GM12878 (cell line): ENCODE data around the gene VPS8. TPM values are rescaled to one million over a fixed set of nuclear protein-coding genes. Genes with fewer than 3 reads are reported as not detected.

ENCODE experiments used
- ATAC-seq: fragments of 200-7000 bp; cut with Tn5 transposase; 3 replicates; pipeline ENCODE4 v1.9.1; 2020; ENCODE audit warnings: mild to moderate bottlenecking, moderate library complexity
- BruUV-seq: library from RNA; stranded (reverse); fragments of 400-500 nt; replicated peaks from 2 replicates; lab custom pipeline; 2021; lab: Mats Ljungman, UMichigan
- CTCF ChIA-PET: fragments of 300-600 bp; sonication (Branson Sonifier 250); formaldehyde crosslinking; extraction: SDS; loops from one replicate; lab custom pipeline; 2021; ENCODE audit warnings: inconsistent platforms; lab: Yijun Ruan, JAX
- POLR2A ChIA-PET: fragments of 350-600 bp; formaldehyde crosslinking; extraction: SDS; loops from one replicate; lab custom pipeline; 2021; ENCODE audit warnings: inconsistent platforms; lab: Charles Lee
- RAD21 ChIA-PET: fragments of 300-600 bp; sonication (Branson Sonifier 250); formaldehyde crosslinking; loops from one replicate; lab custom pipeline; 2023; ENCODE audit warnings: antibody characterized with exemption; ENCODE audit not compliant: unreplicated experiment; lab: Charles Lee
- SMC1A ChIA-PET: fragments of 300-600 bp; sonication (Branson Sonifier 250); formaldehyde crosslinking; loops from one replicate; lab custom pipeline; 2023; ENCODE audit not compliant: unreplicated experiment, uncharacterized antibody; lab: Charles Lee
- DNase-seq: peaks from one replicate; pipeline ENCODE4 v3.0.0-alpha.2; 2011; ENCODE audit warnings: low read depth, low spot score
- FAIRE-seq: peaks from 3 replicates; lab custom pipeline; 2011; peaks lifted over from hg19 to GRCh38; lab: Jason Lieb, UNC
- H2AFZ ChIP-seq: 2 replicates; pipeline ENCODE4 v1.6.0; 2011; ENCODE audit warnings: low read depth, low read length, control low read depth; ENCODE audit not compliant: control insufficient read depth
- H3K27ac ChIP-seq: 2 replicates; pipeline ENCODE4 v1.5.1; 2011; ENCODE audit warnings: control low read depth; ENCODE audit not compliant: control insufficient read depth, insufficient read depth
- H3K27me3 ChIP-seq, 2 experiments: replicated peaks in 1 of 2; 2 replicates each; pipeline versions ENCODE4 v1.6.0 to v1.6.1; 2011; ENCODE audit warnings: low read length in 1 of 2; ENCODE audit not compliant: control insufficient read depth in 2 of 2, insufficient read depth in 2 of 2
- H3K36me3 ChIP-seq, 2 experiments: 2 replicates each; pipeline ENCODE4 v1.5.1; 2011; ENCODE audit warnings: low read length in 1 of 2; ENCODE audit not compliant: control insufficient read depth in 2 of 2, insufficient read depth in 2 of 2
- H3K4me1 ChIP-seq: 2 replicates; pipeline ENCODE4 v1.6.1; 2011; ENCODE audit warnings: mild to moderate bottlenecking, low read length, moderate library complexity, mixed read lengths; ENCODE audit not compliant: control insufficient read depth, insufficient read depth
- H3K4me2 ChIP-seq: 2 replicates; pipeline ENCODE4 v1.6.0; 2011; ENCODE audit warnings: control low read depth; ENCODE audit not compliant: control insufficient read depth, insufficient read depth
- H3K4me3 ChIP-seq: fragments of 200-600 bp; sonication (generic); 2 replicates; pipeline ENCODE4 v1.5.1; 2016
- H3K79me2 ChIP-seq: 2 replicates; pipeline ENCODE4 v1.6.0; 2011; ENCODE audit warnings: low read length; ENCODE audit not compliant: control insufficient read depth, insufficient read depth
- H3K9ac ChIP-seq: 2 replicates; pipeline ENCODE4 v1.8.0; 2011; ENCODE audit warnings: low read length, control low read depth, mixed read lengths; ENCODE audit not compliant: control insufficient read depth, insufficient read depth
- H3K9me3 ChIP-seq: replicated peaks from 3 replicates; pipeline ENCODE4 v1.5.1; 2011; ENCODE audit warnings: mild to moderate bottlenecking, low read length; ENCODE audit not compliant: control insufficient read depth, insufficient read depth
- H4K20me1 ChIP-seq: 2 replicates; pipeline ENCODE4 v1.6.0; 2011; ENCODE audit not compliant: control insufficient read depth, insufficient read depth
- ATF7 ChIP-seq: fragments of 450-650 bp; IDR thresholded peaks from 2 replicates; pipeline ENCODE4 v1.6.1; 2016; ENCODE audit warnings: low read depth, mild to moderate bottlenecking
- EED ChIP-seq: sonication (generic); IDR thresholded peaks from 2 replicates; pipeline ENCODE4 v1.6.1; 2016; ENCODE audit warnings: antibody characterized with exemption, low read depth
- KDM1A ChIP-seq: fragments of 200-600 bp; sonication (generic); IDR thresholded peaks from 2 replicates; pipeline ENCODE4 v1.6.1; 2016; ENCODE audit warnings: borderline replicate concordance
- PAX8 ChIP-seq: fragments of 450-650 bp; IDR thresholded peaks from 2 replicates; pipeline ENCODE4 v1.6.1; 2017; ENCODE audit warnings: mild to moderate bottlenecking, moderate library complexity
- RCOR1 ChIP-seq: conservative IDR thresholded peaks from 2 replicates; pipeline ENCODE4 v1.6.1; 2012; ENCODE audit warnings: low read depth, low read length, improper control_type of control experiment
- SMC3 ChIP-seq: IDR thresholded peaks from 2 replicates; pipeline ENCODE4 v1.6.1; 2011; ENCODE audit warnings: low read length, improper control_type of control experiment, borderline replicate concordance
- SREBF2 ChIP-seq: IDR thresholded peaks from 2 replicates; pipeline ENCODE4 v1.6.1; 2012; ENCODE audit warnings: mild to moderate bottlenecking, low read length
- SRF ChIP-seq, 2 experiments: IDR thresholded peaks; 2 replicates each; pipeline ENCODE4 v1.6.1; 2011; ENCODE audit warnings: low read depth in 2 of 2, low read length in 2 of 2, mild to moderate bottlenecking in 1 of 2, moderate library complexity in 1 of 2
- WGBS: methylation state at CpG from one replicate; pipeline ENCODE4 v1.1.6; 2016; ENCODE audit warnings: low lambda C conversion rate; ENCODE audit not compliant: insufficient replicate concordance, insufficient coverage; ENCODE audit errors: missing lambda C conversion rate; 5-methylcytosine and 5-hydroxymethylcytosine counted together
- in situ Hi-C: fragments of 300-500 bp; cut with MboI; formaldehyde crosslinking; loops from 9 replicates; pipeline ENCODE4 v1.14.3; 2018; ENCODE audit warnings: mixed read lengths
- intact Hi-C: fragments of 100-400 bp; cut with micrococcal nuclease; formaldehyde crosslinking; loops from one replicate; pipeline ENCODE4 v1.14.2; 2022; ENCODE audit not compliant: unreplicated experiment
- polyA plus RNA-seq, 11 experiments: library from polyadenylated mRNA; depleted of rRNA in 4 of 11; unstranded in 6 of 11; stranded (reverse) in 5 of 11; fragments of >200 nt; fragmentation: Nextera tagmentation in 4 of 11; fragmentation: Illumina TruSeq in 1 of 11; extraction: Ambion mirVana in 4 of 11; extraction: Trizol in 1 of 11; gene quantifications; 1 replicate in 1 of 11; 2 replicates in 10 of 11; pipeline versions ENCODE4 v1.2.1 to v1.2.3, GENCODE V29; 2011 to 2016; ENCODE audit warnings: inconsistent platforms in 2 of 11, missing spikeins in 2 of 11, low read depth in 1 of 11
- total RNA-seq, 4 experiments: library from RNA; depleted of rRNA in 3 of 4; stranded (reverse); fragments of >200 nt in 3 of 4; fragmentation: Illumina TruSeq in 1 of 4; extraction: Trizol in 1 of 4; gene quantifications; 2 replicates each; pipeline versions ENCODE4 v1.2.1 to v1.2.3, GENCODE V29; 2013 to 2021
- TF ChIP-seq, protein P1 (sequence below): fragments of 450-650 bp; IDR thresholded peaks from 2 replicates; pipeline ENCODE4 v1.6.1; 2016; ENCODE audit warnings: mild to moderate bottlenecking, moderate library complexity, borderline replicate concordance
- TF ChIP-seq, protein P2 (sequence below): fragments of 450-650 bp; conservative IDR thresholded peaks from 2 replicates; pipeline ENCODE4 v1.6.1; 2017; ENCODE audit warnings: mild to moderate bottlenecking, moderate library complexity

The VPS8 gene
- total and polyA plus RNA-seq, 10 of the 15 experiments (the other 5 are each of a cell fraction or from before 2014, with no cell fraction given) = 8.9 to 34.7 (median 20.9) TPM

DNA sequence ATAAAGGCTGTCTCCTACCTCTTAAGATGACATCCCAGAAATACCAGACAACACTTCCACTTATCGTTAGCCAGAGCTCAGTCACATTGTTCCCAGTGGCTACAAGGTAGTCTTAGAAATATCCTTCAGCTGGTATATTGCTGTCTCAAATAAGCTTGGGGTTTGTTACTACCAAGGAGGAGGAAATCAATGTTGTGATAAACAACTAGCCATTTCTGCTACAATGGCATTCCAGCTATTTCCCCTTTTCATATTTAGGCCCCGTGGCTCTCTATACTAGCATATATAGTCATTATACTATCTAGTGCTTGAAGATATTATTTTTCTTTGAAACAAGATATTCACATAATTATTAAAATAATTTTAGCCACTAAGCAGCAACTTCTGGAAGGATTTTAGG, 56.5 kb downstream of the VPS8 start (continued):
- no peak for TF ChIP-seq RCOR1
- TF ChIP-seq ATF7 = no peak

DNA sequence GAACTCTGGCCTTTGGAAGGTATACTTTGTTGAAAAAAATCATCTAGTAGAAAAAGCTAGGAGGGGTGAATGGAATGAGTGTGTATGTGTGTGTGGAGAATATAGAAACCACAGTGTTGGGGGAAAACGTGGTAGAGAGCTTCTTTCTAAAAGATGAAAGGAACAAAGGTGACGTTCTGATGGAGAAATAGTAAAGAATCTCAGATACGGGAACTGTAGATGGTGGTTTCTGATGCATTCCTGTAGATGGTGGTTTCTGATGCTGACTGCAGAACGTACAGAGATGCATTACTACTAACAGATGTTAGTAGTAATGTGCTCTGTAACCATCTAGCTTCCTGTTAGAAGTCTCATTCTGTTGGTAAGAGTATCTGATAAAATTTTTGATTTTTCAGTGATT, 60.2 kb downstream of the VPS8 start:
- Histone ChIP-seq H2AFZ (no peak overlapping the region), H3K4me2 (no peak overlapping the region), H3K9me3 (no peaks in the 10 kb centered on the region), H3K4me1 (no peaks in the 10 kb centered on the region), H3K36me3 (peaks cover 0 to 6% of the 10 kb centered on the region in 2 experiments; a peak in 2 of 4 replicates), H3K79me2 (no peaks in the 10 kb centered on the region), H3K27me3 (no peaks in the 10 kb centered on the region), H3K4me3 (no peak overlapping the region), H3K9ac (no peak overlapping the region), H3K27ac (no peak overlapping the region), H4K20me1 (no peaks in the 10 kb centered on the region)
- ATAC-seq (no peak), FAIRE-seq (no peak), DNase-seq (no peak)
- ChIA-PET CTCF (interaction anchor here (0.9 to 1.2 kb wide), 4 partner anchors 23 to 398 kb away, joined by 3 read pairs; no protein-coding TSS in a partner anchor), RAD21 (no interaction called here), POLR2A (interaction anchor here (0.5 kb wide), 1 partner anchor 936 kb away, joined by 4 read pairs; no protein-coding TSS in a partner anchor), SMC1A (interaction anchor here (1.3 kb wide), 3 partner anchors 10 to 304 kb away, joined by 3 to 5 read pairs (median 4); no protein-coding TSS in a partner anchor)
- no peak for TF ChIP-seq SREBF2
- WGBS = 4% methylated on average over 4 of the region's 4 CpGs
- intact Hi-C loops = no loop called here
- no TSS peak for BruUV-seq
- in situ Hi-C loops = no loop called here

DNA sequence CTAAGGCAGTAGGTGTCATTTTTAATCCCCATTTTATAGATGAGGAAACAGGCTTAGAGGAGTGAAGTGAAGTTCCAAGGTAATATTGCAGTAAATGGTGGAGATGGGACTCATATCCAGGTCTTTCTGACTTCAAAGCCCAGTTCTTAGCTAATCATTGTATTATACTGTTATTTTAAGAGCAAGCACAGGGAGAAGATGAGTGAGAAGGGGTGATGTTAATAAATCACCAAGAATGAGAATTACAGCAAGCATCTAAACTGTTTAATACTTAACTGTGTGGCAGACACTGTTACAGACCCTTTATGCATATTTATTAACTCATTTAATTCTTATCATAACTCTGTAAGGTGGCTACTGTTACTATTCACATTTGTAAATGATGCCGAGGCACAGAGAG, 61.2 kb downstream of the VPS8 start:
- Histone ChIP-seq H3K4me2 (no peak overlapping the region), H3K4me1 (no peaks in the 10 kb centered on the region), H3K9me3 (no peaks in the 10 kb centered on the region), H3K36me3 (peaks cover 0 to 6% of the 10 kb centered on the region in 2 experiments; a peak in 2 of 4 replicates), H3K9ac (no peak overlapping the region), H3K4me3 (no peak overlapping the region), H4K20me1 (no peaks in the 10 kb centered on the region), H3K27me3 (no peaks in the 10 kb centered on the region), H2AFZ (no peak overlapping the region), H3K79me2 (no peaks in the 10 kb centered on the region), H3K27ac (no peak overlapping the region)
- ChIA-PET POLR2A (interaction anchor here (0.6 kb wide), 1 partner anchor 440 kb away, joined by 4 read pairs; no protein-coding TSS in a partner anchor), RAD21 (no interaction called here), SMC1A (interaction anchor here (1.0 kb wide), 1 partner anchor 302 kb away, joined by 3 read pairs; no protein-coding TSS in a partner anchor), CTCF (interaction anchor here (1.7 to 3.2 kb wide), 2 partner anchors 10 to 303 kb away, joined by 5 to 27 read pairs; no protein-coding TSS in a partner anchor)
- intact Hi-C loops = no loop called here
- DNase-seq = no peak
- 95% methylated on average over 1 of the region's 1 CpG for WGBS
- in situ Hi-C loops = no loop called here
- ATAC-seq = no peak
- BruUV-seq = no TSS peak
- no peak for FAIRE-seq
- TF ChIP-seq PAX8 (no peak), EED (no peak), KDM1A (no peak), SRF (IDR thresholded peaks at IDR 0.05; ENCODE audit: low read depth in 2 of 2, low read length in 2 of 2) (no peak), SMC3 (no peak)
- TF ChIP-seq, protein P1, sequence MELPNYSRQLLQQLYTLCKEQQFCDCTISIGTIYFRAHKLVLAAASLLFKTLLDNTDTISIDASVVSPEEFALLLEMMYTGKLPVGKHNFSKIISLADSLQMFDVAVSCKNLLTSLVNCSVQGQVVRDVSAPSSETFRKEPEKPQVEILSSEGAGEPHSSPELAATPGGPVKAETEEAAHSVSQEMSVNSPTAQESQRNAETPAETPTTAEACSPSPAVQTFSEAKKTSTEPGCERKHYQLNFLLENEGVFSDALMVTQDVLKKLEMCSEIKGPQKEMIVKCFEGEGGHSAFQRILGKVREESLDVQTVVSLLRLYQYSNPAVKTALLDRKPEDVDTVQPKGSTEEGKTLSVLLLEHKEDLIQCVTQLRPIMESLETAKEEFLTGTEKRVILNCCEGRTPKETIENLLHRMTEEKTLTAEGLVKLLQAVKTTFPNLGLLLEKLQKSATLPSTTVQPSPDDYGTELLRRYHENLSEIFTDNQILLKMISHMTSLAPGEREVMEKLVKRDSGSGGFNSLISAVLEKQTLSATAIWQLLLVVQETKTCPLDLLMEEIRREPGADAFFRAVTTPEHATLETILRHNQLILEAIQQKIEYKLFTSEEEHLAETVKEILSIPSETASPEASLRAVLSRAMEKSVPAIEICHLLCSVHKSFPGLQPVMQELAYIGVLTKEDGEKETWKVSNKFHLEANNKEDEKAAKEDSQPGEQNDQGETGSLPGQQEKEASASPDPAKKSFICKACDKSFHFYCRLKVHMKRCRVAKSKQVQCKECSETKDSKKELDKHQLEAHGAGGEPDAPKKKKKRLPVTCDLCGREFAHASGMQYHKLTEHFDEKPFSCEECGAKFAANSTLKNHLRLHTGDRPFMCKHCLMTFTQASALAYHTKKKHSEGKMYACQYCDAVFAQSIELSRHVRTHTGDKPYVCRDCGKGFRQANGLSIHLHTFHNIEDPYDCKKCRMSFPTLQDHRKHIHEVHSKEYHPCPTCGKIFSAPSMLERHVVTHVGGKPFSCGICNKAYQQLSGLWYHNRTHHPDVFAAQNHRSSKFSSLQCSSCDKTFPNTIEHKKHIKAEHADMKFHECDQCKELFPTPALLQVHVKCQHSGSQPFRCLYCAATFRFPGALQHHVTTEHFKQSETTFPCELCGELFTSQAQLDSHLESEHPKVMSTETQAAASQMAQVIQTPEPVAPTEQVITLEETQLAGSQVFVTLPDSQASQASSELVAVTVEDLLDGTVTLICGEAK = no peak
- TF ChIP-seq, protein P2, sequence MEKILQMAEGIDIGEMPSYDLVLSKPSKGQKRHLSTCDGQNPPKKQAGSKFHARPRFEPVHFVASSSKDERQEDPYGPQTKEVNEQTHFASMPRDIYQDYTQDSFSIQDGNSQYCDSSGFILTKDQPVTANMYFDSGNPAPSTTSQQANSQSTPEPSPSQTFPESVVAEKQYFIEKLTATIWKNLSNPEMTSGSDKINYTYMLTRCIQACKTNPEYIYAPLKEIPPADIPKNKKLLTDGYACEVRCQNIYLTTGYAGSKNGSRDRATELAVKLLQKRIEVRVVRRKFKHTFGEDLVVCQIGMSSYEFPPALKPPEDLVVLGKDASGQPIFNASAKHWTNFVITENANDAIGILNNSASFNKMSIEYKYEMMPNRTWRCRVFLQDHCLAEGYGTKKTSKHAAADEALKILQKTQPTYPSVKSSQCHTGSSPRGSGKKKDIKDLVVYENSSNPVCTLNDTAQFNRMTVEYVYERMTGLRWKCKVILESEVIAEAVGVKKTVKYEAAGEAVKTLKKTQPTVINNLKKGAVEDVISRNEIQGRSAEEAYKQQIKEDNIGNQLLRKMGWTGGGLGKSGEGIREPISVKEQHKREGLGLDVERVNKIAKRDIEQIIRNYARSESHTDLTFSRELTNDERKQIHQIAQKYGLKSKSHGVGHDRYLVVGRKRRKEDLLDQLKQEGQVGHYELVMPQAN = no peak
